CD14-positive monocyte (primary cell): Measurements from ENCODE around the gene TXN. TPM values are rescaled to one million over a fixed set of nuclear protein-coding genes. Genes with fewer than 3 reads are reported as not detected.

Experiments used
- DNase-seq, 3 donors: peaks; one replicate each; pipeline ENCODE4 v3.0.0-alpha.2; 2011 to 2022
- H2AFZ ChIP-seq: 2 replicates; pipeline ENCODE4 v1.6.0; 2012; ENCODE audit warnings: mild to moderate bottlenecking, low read depth, low read length, inconsistent platforms; ENCODE audit not compliant: insufficient read depth, poor library complexity, severe bottlenecking
- H3K27ac ChIP-seq, 2 donors: 1 replicate in 1 of 2; 2 replicates in 1 of 2; pipeline ENCODE4 v1.5.1; 2012 to 2013; ENCODE audit warnings: low read length in 2 of 2, control low read depth in 1 of 2, inconsistent platforms in 1 of 2, low read depth in 1 of 2, mild to moderate bottlenecking in 1 of 2
- H3K27me3 ChIP-seq, 2 donors: one replicate each; pipeline versions ENCODE4 v1.6.0 to v1.6.1; 2011 to 2013; ENCODE audit warnings: low read length in 2 of 2; ENCODE audit not compliant: control insufficient read depth in 2 of 2, insufficient read depth in 2 of 2
- H3K36me3 ChIP-seq, 2 donors: replicated peaks in 1 of 2; 1 replicate in 1 of 2; 2 replicates in 1 of 2; pipeline versions ENCODE4 v1.5.1 to v1.6.1; 2012 to 2013; ENCODE audit warnings: low read length in 2 of 2, control low read depth in 1 of 2, inconsistent platforms in 1 of 2, mild to moderate bottlenecking in 1 of 2; ENCODE audit not compliant: insufficient read depth in 2 of 2, control insufficient read depth in 1 of 2
- H3K4me1 ChIP-seq, 2 donors: 1 replicate in 1 of 2; 2 replicates in 1 of 2; pipeline versions ENCODE4 v1.5.1 to v1.6.1; 2012 to 2013; ENCODE audit warnings: low read length in 2 of 2, control low read depth in 1 of 2, inconsistent platforms in 1 of 2, mild to moderate bottlenecking in 1 of 2, moderate library complexity in 1 of 2; ENCODE audit not compliant: insufficient read depth in 2 of 2, control insufficient read depth in 1 of 2
- H3K4me2 ChIP-seq: replicated peaks from 2 replicates; pipeline ENCODE3; 2012; ENCODE audit warnings: low read length, moderate library complexity, mild to moderate bottlenecking; ENCODE audit not compliant: poor library complexity, severe bottlenecking; ENCODE audit errors: extremely low read depth
- H3K4me3 ChIP-seq, 3 experiments: fragments of 200-600 bp in 1 of 3; sonication (generic) in 1 of 3; replicated peaks in 1 of 3; 1 replicate in 2 of 3; 2 replicates in 1 of 3; pipeline ENCODE4 v1.5.1; 2011 to 2013; ENCODE audit warnings: low read length in 3 of 3, mild to moderate bottlenecking in 3 of 3, control low read depth in 2 of 3, low read depth in 2 of 3, inconsistent platforms in 1 of 3, moderate library complexity in 1 of 3
- H3K79me2 ChIP-seq: 2 replicates; pipeline ENCODE4 v1.6.0; 2012; ENCODE audit warnings: mild to moderate bottlenecking, control low read depth, inconsistent platforms, low read length, moderate library complexity; ENCODE audit not compliant: insufficient read depth
- H3K9ac ChIP-seq: 2 replicates; pipeline ENCODE4 v1.6.0; 2017; ENCODE audit warnings: low read length, mild to moderate bottlenecking; ENCODE audit not compliant: insufficient read depth, poor library complexity, severe bottlenecking
- H3K9me3 ChIP-seq, 2 donors: replicated peaks in 1 of 2; 1 replicate in 1 of 2; 2 replicates in 1 of 2; pipeline versions ENCODE4 v1.5.1 to v1.6.1; 2012 to 2013; ENCODE audit warnings: low read length in 2 of 2, control low read depth in 1 of 2; ENCODE audit not compliant: control insufficient read depth in 1 of 2, insufficient read depth in 1 of 2
- H4K20me1 ChIP-seq: 2 replicates; pipeline ENCODE4 v1.6.0; 2012; ENCODE audit warnings: mild to moderate bottlenecking, low read length, control low read depth, moderate library complexity; ENCODE audit not compliant: insufficient read depth
- H3K27ac Mint-ChIP-seq, 7 donors: one replicate each; pipeline ENCODE4 v1.8.0; 2020; ENCODE audit warnings: mild to moderate bottlenecking in 7 of 7, mixed read lengths in 7 of 7, moderate library complexity in 6 of 7, inconsistent platforms in 2 of 7
- H3K27me3 Mint-ChIP-seq, 3 donors: one replicate each; pipeline ENCODE4 v1.8.0; 2021 to 2022; ENCODE audit warnings: low read depth in 3 of 3, mild to moderate bottlenecking in 3 of 3, mixed read lengths in 3 of 3, moderate library complexity in 3 of 3, inconsistent platforms in 1 of 3
- H3K36me3 Mint-ChIP-seq, 2 donors: one replicate each; pipeline ENCODE4 v1.8.0; 2020; ENCODE audit warnings: mixed read lengths in 2 of 2, inconsistent platforms in 1 of 2, mild to moderate bottlenecking in 1 of 2
- H3K4me1 Mint-ChIP-seq: one replicate; pipeline ENCODE4 v1.8.0; 2020; ENCODE audit warnings: mild to moderate bottlenecking, mixed read lengths
- H3K4me3 Mint-ChIP-seq, 2 donors: one replicate each; pipeline ENCODE4 v1.8.0; 2020; ENCODE audit warnings: mild to moderate bottlenecking in 2 of 2, mixed read lengths in 2 of 2, moderate library complexity in 1 of 2
- H3K9me3 Mint-ChIP-seq, 7 donors: one replicate each; pipeline ENCODE4 v1.8.0; 2020 to 2022; ENCODE audit warnings: mixed read lengths in 7 of 7, mild to moderate bottlenecking in 6 of 7, moderate library complexity in 6 of 7, inconsistent platforms in 2 of 7
- WGBS: methylation state at CpG from one replicate; pipeline ENCODE4 v1.1.5; 2013; ENCODE audit warnings: missing lambda C conversion rate; ENCODE audit not compliant: insufficient coverage; 5-methylcytosine and 5-hydroxymethylcytosine counted together
- intact Hi-C, 2 donors: fragments of 100-400 bp; cut with micrococcal nuclease; formaldehyde crosslinking; loops; one replicate each; pipeline versions ENCODE4 v1.15.0 to v1.15.1; 2023
- polyA plus RNA-seq, 3 donors: library from polyadenylated mRNA; depleted of rRNA in 1 of 3; unstranded in 2 of 3; stranded (reverse) in 1 of 3; fragments of 300-500 nt in 2 of 3; fragments of >200 nt in 1 of 3; fragmentation: Illumina TruSeq in 2 of 3; gene quantifications; 1 replicate in 2 of 3; 2 replicates in 1 of 3; pipeline ENCODE4 v1.2.3, GENCODE V29; 2012 to 2021
- TF ChIP-seq, protein P1 (sequence below): fragments of 200-600 bp; IDR thresholded peaks from one replicate; pipeline ENCODE4 v1.8.0; 2022; ENCODE audit warnings: antibody characterized with exemption, mild to moderate bottlenecking

Gene TXN
- polyA plus RNA-seq, 3 donors, result 91.8 to 224 (median 209) TPM

DNA sequence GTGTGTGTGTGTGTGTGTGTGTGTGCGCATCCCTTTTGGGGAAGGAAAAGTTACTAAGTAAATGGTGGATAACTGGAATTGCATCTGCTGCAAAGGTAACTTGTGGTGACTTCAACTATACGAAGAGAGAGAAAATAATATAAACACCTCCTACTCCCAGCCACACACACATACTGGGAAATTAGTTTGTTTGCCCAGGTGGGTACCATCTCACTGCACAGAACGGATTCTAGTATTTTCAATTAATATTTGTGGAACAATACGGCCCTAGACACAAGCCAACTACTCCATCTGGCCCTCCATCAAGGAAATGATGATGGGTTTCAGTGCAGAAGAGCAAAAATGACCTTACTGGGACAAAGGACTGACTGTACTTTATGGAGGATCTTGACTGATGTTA lies 32.2 kb upstream of the TXN start:
- TF ChIP-seq, protein P1, sequence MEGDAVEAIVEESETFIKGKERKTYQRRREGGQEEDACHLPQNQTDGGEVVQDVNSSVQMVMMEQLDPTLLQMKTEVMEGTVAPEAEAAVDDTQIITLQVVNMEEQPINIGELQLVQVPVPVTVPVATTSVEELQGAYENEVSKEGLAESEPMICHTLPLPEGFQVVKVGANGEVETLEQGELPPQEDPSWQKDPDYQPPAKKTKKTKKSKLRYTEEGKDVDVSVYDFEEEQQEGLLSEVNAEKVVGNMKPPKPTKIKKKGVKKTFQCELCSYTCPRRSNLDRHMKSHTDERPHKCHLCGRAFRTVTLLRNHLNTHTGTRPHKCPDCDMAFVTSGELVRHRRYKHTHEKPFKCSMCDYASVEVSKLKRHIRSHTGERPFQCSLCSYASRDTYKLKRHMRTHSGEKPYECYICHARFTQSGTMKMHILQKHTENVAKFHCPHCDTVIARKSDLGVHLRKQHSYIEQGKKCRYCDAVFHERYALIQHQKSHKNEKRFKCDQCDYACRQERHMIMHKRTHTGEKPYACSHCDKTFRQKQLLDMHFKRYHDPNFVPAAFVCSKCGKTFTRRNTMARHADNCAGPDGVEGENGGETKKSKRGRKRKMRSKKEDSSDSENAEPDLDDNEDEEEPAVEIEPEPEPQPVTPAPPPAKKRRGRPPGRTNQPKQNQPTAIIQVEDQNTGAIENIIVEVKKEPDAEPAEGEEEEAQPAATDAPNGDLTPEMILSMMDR, result no peak
- H3K27ac ChIP-seq, result no peak overlapping the region
- no peak overlapping the region for H2AFZ ChIP-seq
- Mint-ChIP-seq H3K27me3 (peaks cover 0 to 5% (median 1%) of the 10 kb centered on the region in 3 donors), H3K36me3 (no peaks in the 10 kb centered on the region), H3K27ac (no peak overlapping the region), H3K4me1 (peaks cover 7% of the 10 kb centered on the region), H3K4me3 (no peak overlapping the region), H3K9me3 (peaks cover 0 to 1% (median 0%) of the 10 kb centered on the region in 7 donors)
- H3K79me2 ChIP-seq, result no peaks in the 10 kb centered on the region
- no peak overlapping the region for H3K9ac ChIP-seq
- H3K4me2 ChIP-seq, result no peak overlapping the region
- peaks cover 3 to 5% of the 10 kb centered on the region in 2 donors for H3K4me1 ChIP-seq
- no peaks in the 10 kb centered on the region for H3K27me3 ChIP-seq
- no peaks in the 10 kb centered on the region for H3K9me3 ChIP-seq
- no peaks in the 10 kb centered on the region for H4K20me1 ChIP-seq
- DNase-seq, result no peak
- H3K4me3 ChIP-seq, result no peak overlapping the region
- no CpG with 5 or more reads among the region's 4 CpGs for WGBS
- H3K36me3 ChIP-seq, result no peaks in the 10 kb centered on the region
- intact Hi-C loops, result no loop called here

GRCh38 chr9:110287289-110287680 lies 31.0 kb upstream of the TXN start:
- no peak for DNase-seq
- no peak overlapping the region for H3K9ac ChIP-seq
- H3K4me2 ChIP-seq, result no peak overlapping the region
- peaks cover 10 to 13% of the 10 kb centered on the region in 2 donors for H3K4me1 ChIP-seq
- WGBS, result no CpG with 5 or more reads among the region's 6 CpGs
- no peaks in the 10 kb centered on the region for H3K27me3 ChIP-seq
- H3K27ac ChIP-seq, result no peak overlapping the region
- TF ChIP-seq, protein P1, result no peak
- H3K27me3 Mint-ChIP-seq, result peaks cover 0 to 5% (median 1%) of the 10 kb centered on the region in 3 donors
- H3K4me3 Mint-ChIP-seq, result no peak overlapping the region
- no peaks in the 10 kb centered on the region for H3K79me2 ChIP-seq
- intact Hi-C loops, result no loop called here
- no peaks in the 10 kb centered on the region for H4K20me1 ChIP-seq
- no peaks in the 10 kb centered on the region for H3K9me3 ChIP-seq
- peaks cover 0 to 1% (median 0%) of the 10 kb centered on the region in 7 donors for H3K9me3 Mint-ChIP-seq
- peaks cover 18% of the 10 kb centered on the region for H3K4me1 Mint-ChIP-seq
- H3K4me3 ChIP-seq, result no peak overlapping the region
- H3K27ac Mint-ChIP-seq, result no peak overlapping the region
- no peak overlapping the region for H2AFZ ChIP-seq
- H3K36me3 ChIP-seq, result no peaks in the 10 kb centered on the region
- H3K36me3 Mint-ChIP-seq, result no peaks in the 10 kb centered on the region
